Tibial nerve (tissue), 4 donors: ENCODE results near the gene PSRC1. TPM values are rescaled to one million over a fixed set of nuclear protein-coding genes. Genes with fewer than 3 reads are reported as not detected.

Experiments
- DNase-seq, 2 donors: peaks; one replicate each; pipeline ENCODE4 v3.0.0-alpha.2; 2019; ENCODE audit warnings: low spot score in 2 of 2
- H3K27ac ChIP-seq, 4 donors: fragments of 200-600 bp; sonication (generic) in 3 of 4; one replicate each; pipeline ENCODE4 v1.5.1; 2017 to 2019; ENCODE audit warnings: mild to moderate bottlenecking in 1 of 4
- H3K27me3 ChIP-seq, 2 donors: fragments of 200-600 bp; sonication (generic) in 1 of 2; one replicate each; pipeline versions ENCODE4 v1.5.1 to v1.6.0; 2017 to 2019
- H3K36me3 ChIP-seq, 3 donors: fragments of 200-600 bp; sonication (generic); one replicate each; pipeline ENCODE4 v1.5.1; 2018 to 2019
- H3K4me1 ChIP-seq, 4 donors: fragments of 200-600 bp; sonication (generic) in 3 of 4; one replicate each; pipeline ENCODE4 v1.5.1; 2017 to 2019
- H3K4me3 ChIP-seq, 4 donors: fragments of 200-600 bp; sonication (generic) in 3 of 4; one replicate each; pipeline ENCODE4 v1.5.1; 2017 to 2019; ENCODE audit warnings: mild to moderate bottlenecking in 1 of 4, moderate library complexity in 1 of 4
- H3K9me3 ChIP-seq, 4 donors: fragments of 200-600 bp; sonication (generic) in 3 of 4; one replicate each; pipeline ENCODE4 v1.5.1; 2017 to 2019
- CTCF ChIP-seq, 5 experiments: fragments of 200-600 bp in 3 of 5; fragments of 450-650 bp in 2 of 5; sonication (generic) in 3 of 5; IDR thresholded peaks; one replicate each; pipeline ENCODE4 v1.5.1; 2016 to 2019; ENCODE audit warnings: antibody characterized with exemption in 5 of 5, mild to moderate bottlenecking in 3 of 5, moderate library complexity in 2 of 5
- EP300 ChIP-seq, 2 donors: sonication (generic); formaldehyde crosslinking; IDR thresholded peaks; one replicate each; pipeline ENCODE4 v1.6.1; 2017; ENCODE audit warnings: antibody characterized with exemption in 2 of 2, mild to moderate bottlenecking in 1 of 2
- POLR2A ChIP-seq, 2 donors: fragments of 450-650 bp; IDR thresholded peaks; one replicate each; pipeline ENCODE4 v1.6.1; 2017; ENCODE audit warnings: antibody characterized with exemption in 2 of 2, mild to moderate bottlenecking in 2 of 2, moderate library complexity in 2 of 2
- WGBS, 2 donors: methylation state at CpG; one replicate each; pipeline ENCODE4 v1.1.5; 2018; 5-methylcytosine and 5-hydroxymethylcytosine counted together
- total RNA-seq, 4 donors: library from RNA; depleted of rRNA; stranded (reverse); fragments of >200 nt; gene quantifications; one replicate each; pipeline ENCODE4 v1.1.0, GENCODE V29; 2016

Gene PSRC1
- total RNA-seq, 4 donors from 2014 or later, result 33.0 to 62.0 (median 47.4) TPM

- WGBS, 2 donors, result 81 to 86% methylated on average over 5 of the region's 5 CpGs
- Histone ChIP-seq H3K36me3 (no peaks in the 10 kb centered on the region), H3K4me1 (peaks cover 0 to 68% (median 45%) of the 10 kb centered on the region in 4 donors), H3K27me3 (no peaks in the 10 kb centered on the region), H3K4me3 (no peak overlapping the region), H3K9me3 (no peaks in the 10 kb centered on the region), H3K27ac (peak overlapping the region in 2 of 4 donors; percentile 18 to 89)
- no peak for DNase-seq
- TF ChIP-seq CTCF (IDR thresholded peaks at IDR 0.05) (no peak), POLR2A (IDR thresholded peaks at IDR 0.05) (no peak), EP300 (IDR thresholded peaks at IDR 0.05) (no peak)
Observed at GRCh38 chr1:109301874-109302273, 18.9 kb upstream of the PSRC1 start.

- H3K4me3 ChIP-seq, result no peak overlapping the region
- 81 to 82% methylated on average over 16 of the region's 16 CpGs for WGBS, 2 donors
- no peaks in the 10 kb centered on the region for H3K9me3 ChIP-seq
- DNase-seq, result no peak
- H3K27me3 ChIP-seq, result no peaks in the 10 kb centered on the region
- TF ChIP-seq POLR2A (IDR thresholded peaks at IDR 0.05) (no peak), CTCF (IDR thresholded peaks at IDR 0.05) (no peak), EP300 (IDR thresholded peaks at IDR 0.05) (peak in 1 of 2 donors; percentile 9)
- peak overlapping the region in 2 of 4 donors; percentile 89 to 92 for H3K27ac ChIP-seq
- H3K36me3 ChIP-seq, result no peaks in the 10 kb centered on the region
- H3K4me1 ChIP-seq, result peaks cover 0 to 56% (median 38%) of the 10 kb centered on the region in 4 donors
Observed at GRCh38 chr1:109300650-109301151, 17.8 kb upstream of the PSRC1 start.

- TF ChIP-seq CTCF (IDR thresholded peaks at IDR 0.05) (no peak), EP300 (IDR thresholded peaks at IDR 0.05) (peak in 1 of 2 donors; percentile 44), POLR2A (IDR thresholded peaks at IDR 0.05) (peak in 1 of 2 donors; percentile 28)
- H3K4me1 ChIP-seq, result peaks cover 0 to 47% (median 29%) of the 10 kb centered on the region in 4 donors
- no peaks in the 10 kb centered on the region for H3K27me3 ChIP-seq
- peak overlapping the region; percentile 54 to 92 (median 74) for H3K27ac ChIP-seq
- no peak overlapping the region for H3K4me3 ChIP-seq
- 32 to 34% methylated on average over 20 of the region's 20 CpGs for WGBS, 2 donors
- H3K36me3 ChIP-seq, result no peaks in the 10 kb centered on the region
- no peaks in the 10 kb centered on the region for H3K9me3 ChIP-seq
- peak; percentile 79 to 82 for DNase-seq
Observed at GRCh38 chr1:109299558-109300343, 16.8 kb upstream of the PSRC1 start.

- Histone ChIP-seq H3K27ac (peak overlapping the region; percentile 54 to 92 (median 74)), H3K4me1 (peaks cover 0 to 38% (median 25%) of the 10 kb centered on the region in 4 donors), H3K36me3 (no peaks in the 10 kb centered on the region), H3K27me3 (no peaks in the 10 kb centered on the region), H3K9me3 (no peaks in the 10 kb centered on the region), H3K4me3 (no peak overlapping the region)
- whole genome bisulfite sequencing, 2 donors, result 16 to 29% methylated on average over 11 of the region's 11 CpGs
- peak; percentile 63 to 70 for DNase-seq
- TF ChIP-seq CTCF (IDR thresholded peaks at IDR 0.05) (no peak), EP300 (IDR thresholded peaks at IDR 0.05) (peak in 1 of 2 donors; percentile 65), POLR2A (IDR thresholded peaks at IDR 0.05) (no peak)
Observed at GRCh38 chr1:109298666-109299557, 16.0 kb upstream of the PSRC1 start.
